Measurements from ENCODE around the gene MID1.
A peak's percentile ranks its signal among the peaks of the same experiment; 100 is the strongest.

The MID1 gene

GRCh38 chrX:10629905-10630304, 9.5 kb upstream of the MID1 start:
- H3K9me3 ChIP-seq = no peaks in the 10 kb centered on the region
- H3K27ac ChIP-seq = no peak overlapping the region
- H3K27me3 ChIP-seq = no peaks in the 10 kb centered on the region
- no peaks in the 10 kb centered on the region for H3K36me3 ChIP-seq
- peaks cover 0 to 4% (median 0%) of the 10 kb centered on the region in 4 donors for H3K4me1 ChIP-seq
- no peak overlapping the region for H3K4me3 ChIP-seq
- DNase-seq = no peak
- TF ChIP-seq CTCF (IDR thresholded peaks at IDR 0.05) = no peak
- intact Hi-C loops (cut with DNase I; ENCODE audit: low total_unique reads) = no loop called here

GRCh38 chrX:10628906-10629305, 8.5 kb upstream of the MID1 start:
- intact Hi-C loops (cut with DNase I; ENCODE audit: low total_unique reads) = no loop called here
- no peak for TF ChIP-seq CTCF (IDR thresholded peaks at IDR 0.05)
- H3K27ac ChIP-seq = no peak overlapping the region
- no peak for DNase-seq
- H3K36me3 ChIP-seq = no peaks in the 10 kb centered on the region
- peaks cover 0 to 4% (median 0%) of the 10 kb centered on the region in 4 donors for H3K4me1 ChIP-seq
- no peaks in the 10 kb centered on the region for H3K9me3 ChIP-seq
- H3K4me3 ChIP-seq = no peak overlapping the region
- no peaks in the 10 kb centered on the region for H3K27me3 ChIP-seq

GRCh38 chrX:10622197-10622596, 1.8 kb upstream of the MID1 start:
- Histone ChIP-seq H3K4me1 (no peaks in the 10 kb centered on the region), H3K27me3 (no peaks in the 10 kb centered on the region), H3K4me3 (no peak overlapping the region), H3K27ac (no peak overlapping the region), H3K9me3 (no peaks in the 10 kb centered on the region), H3K36me3 (no peaks in the 10 kb centered on the region)
- intact Hi-C loops (cut with DNase I; ENCODE audit: low total_unique reads) = loop anchor here (5.0 kb wide), 1 partner anchor 430 kb away; no protein-coding TSS in a partner anchor
- no peak for DNase-seq
- no peak for TF ChIP-seq CTCF (IDR thresholded peaks at IDR 0.05)

GRCh38 chrX:10619425-10620046, 849 bp downstream of the MID1 start:
- no peaks in the 10 kb centered on the region for H3K4me1 ChIP-seq
- H3K36me3 ChIP-seq = no peaks in the 10 kb centered on the region
- intact Hi-C loops (cut with DNase I; ENCODE audit: low total_unique reads) = loop anchor here (5.0 kb wide), 1 partner anchor 427 kb away; no protein-coding TSS in a partner anchor
- peak overlapping the region; percentile 54 to 70 for H3K27ac ChIP-seq
- H3K9me3 ChIP-seq = no peaks in the 10 kb centered on the region
- TF ChIP-seq CTCF (IDR thresholded peaks at IDR 0.05) = no peak
- no peaks in the 10 kb centered on the region for H3K27me3 ChIP-seq
- peak in 1 of 2 donors; percentile 23 for DNase-seq
- peak overlapping the region; percentile 58 to 64 for H3K4me3 ChIP-seq

- Histone ChIP-seq H3K27ac (peak overlapping the region; percentile 54 to 70), H3K36me3 (no peaks in the 10 kb centered on the region), H3K9me3 (no peaks in the 10 kb centered on the region), H3K4me3 (peak overlapping the region; percentile 58 to 64), H3K27me3 (no peaks in the 10 kb centered on the region), H3K4me1 (no peaks in the 10 kb centered on the region)
- DNase-seq = no peak
- intact Hi-C loops (cut with DNase I; ENCODE audit: low total_unique reads) = no loop called here
- TF ChIP-seq CTCF (IDR thresholded peaks at IDR 0.05) = no peak
These were observed 1.4 kb downstream of the MID1 start for GRCh38 chrX:10618961-10619360.

- Histone ChIP-seq H3K4me3 (no peak overlapping the region), H3K27ac (no peak overlapping the region), H3K36me3 (no peaks in the 10 kb centered on the region), H3K27me3 (no peaks in the 10 kb centered on the region), H3K4me1 (no peaks in the 10 kb centered on the region), H3K9me3 (no peaks in the 10 kb centered on the region)
- intact Hi-C loops (cut with DNase I; ENCODE audit: low total_unique reads) = no loop called here
- DNase-seq = no peak
- no peak for TF ChIP-seq CTCF (IDR thresholded peaks at IDR 0.05)
These were observed 2.4 kb downstream of the MID1 start for GRCh38 chrX:10617999-10618351.
